H1 (cell line): Measurements from ENCODE around the gene RERE. TPM values are rescaled to one million over a fixed set of nuclear protein-coding genes. Genes with fewer than 3 reads are reported as not detected.

Experiments used
- CTCF ChIA-PET: fragments of 300-600 bp; sonication (Branson Sonifier 250); formaldehyde crosslinking; loops from one replicate; lab custom pipeline; 2021; ENCODE audit not compliant: partially characterized antibody; lab: Charles Lee
- POLR2A ChIA-PET: fragments of 300-600 bp; sonication (Branson Sonifier 250); formaldehyde crosslinking; loops from one replicate; lab custom pipeline; 2021; ENCODE audit warnings: inconsistent platforms; ENCODE audit not compliant: partially characterized antibody; lab: Charles Lee
- DNase-seq, 2 experiments: peaks; one replicate each; pipeline versions ENCODE4 v3.0.0 to v3.0.0-alpha.2; 2010 to 2022; ENCODE audit warnings: low spot score in 2 of 2, low read depth in 1 of 2, mixed read lengths in 1 of 2
- FAIRE-seq: peaks from 2 replicates; lab custom pipeline; 2011; peaks lifted over from hg19 to GRCh38; lab: Jason Lieb, UNC
- H2AFZ ChIP-seq: 2 replicates; pipeline ENCODE4 v1.8.1; 2012; ENCODE audit warnings: low read length, inconsistent platforms
- H2AK5ac ChIP-seq: 2 replicates; pipeline ENCODE4 v1.6.1; 2013; ENCODE audit warnings: low read depth, low read length
- H2BK120ac ChIP-seq: replicated peaks from 2 replicates; pipeline ENCODE3; 2013; ENCODE audit warnings: low read depth, low read length, inconsistent platforms
- H2BK12ac ChIP-seq: 2 replicates; pipeline ENCODE4 v1.6.1; 2013; ENCODE audit warnings: low read depth, low read length
- H2BK15ac ChIP-seq: 2 replicates; pipeline ENCODE4 v1.6.1; 2013; ENCODE audit warnings: low read length
- H2BK20ac ChIP-seq: 2 replicates; pipeline ENCODE4 v1.6.1; 2013; ENCODE audit warnings: low read length
- H2BK5ac ChIP-seq: 2 replicates; pipeline ENCODE4 v1.6.1; 2013; ENCODE audit warnings: low read depth, low read length
- H3K14ac ChIP-seq: 2 replicates; pipeline ENCODE4 v1.6.1; 2013; ENCODE audit warnings: inconsistent platforms; ENCODE audit not compliant: insufficient read length
- H3K18ac ChIP-seq: 2 replicates; pipeline ENCODE4 v1.6.1; 2013; ENCODE audit warnings: low read length; ENCODE audit errors: extremely low read depth
- H3K23ac ChIP-seq: 2 replicates; pipeline ENCODE4 v1.6.1; 2013; ENCODE audit warnings: inconsistent platforms; ENCODE audit not compliant: insufficient read length
- H3K23me2 ChIP-seq: 2 replicates; pipeline ENCODE4 v1.6.1; 2013; ENCODE audit warnings: low read depth, low read length
- H3K27ac ChIP-seq: 2 replicates; pipeline ENCODE4 v1.6.1; 2011; ENCODE audit warnings: low read depth, low read length, inconsistent platforms
- H3K27me3 ChIP-seq, 4 experiments: replicated peaks in 1 of 4; 1 replicate in 1 of 4; 2 replicates in 3 of 4; pipeline versions ENCODE4 v1.6.1 to v1.8.1; 2011 to 2013; ENCODE audit warnings: low read length in 3 of 4, mild to moderate bottlenecking in 3 of 4, inconsistent platforms in 2 of 4, mixed read lengths in 2 of 4, moderate library complexity in 1 of 4; ENCODE audit not compliant: control insufficient read depth in 3 of 4, insufficient read depth in 3 of 4; ENCODE audit errors: extremely low read depth in 1 of 4
- H3K36me3 ChIP-seq, 4 experiments: 2 replicates each; pipeline versions ENCODE4 v1.6.1 to v1.8.1; 2011 to 2013; ENCODE audit warnings: mild to moderate bottlenecking in 4 of 4, low read length in 3 of 4, moderate library complexity in 2 of 4, control low read depth in 1 of 4, inconsistent platforms in 1 of 4; ENCODE audit not compliant: insufficient read depth in 4 of 4, control insufficient read depth in 2 of 4
- H3K4ac ChIP-seq: replicated peaks from 2 replicates; pipeline ENCODE3; 2013; ENCODE audit warnings: low read length, low read depth, mixed read lengths, inconsistent platforms; ENCODE audit not compliant: insufficient read length
- H3K4me1 ChIP-seq, 4 experiments: replicated peaks in 1 of 4; 1 replicate in 1 of 4; 2 replicates in 3 of 4; pipeline versions ENCODE4 v1.6.1 to v1.8.1; 2011 to 2013; ENCODE audit warnings: low read length in 3 of 4, inconsistent platforms in 2 of 4, mixed read lengths in 1 of 4; ENCODE audit not compliant: insufficient read depth in 4 of 4, control insufficient read depth in 3 of 4
- H3K4me2 ChIP-seq, 2 experiments: 2 replicates each; pipeline versions ENCODE4 v1.6.1 to v1.8.1; 2011 to 2013; ENCODE audit warnings: low read depth in 2 of 2, low read length in 2 of 2, control low read depth in 1 of 2, inconsistent platforms in 1 of 2, mild to moderate bottlenecking in 1 of 2; ENCODE audit not compliant: insufficient read depth in 1 of 2
- H3K4me3 ChIP-seq, 4 experiments: fragments of 200-600, 300-600 bp in 1 of 4; sonication (generic), shearing (Covaris generic), sonication (Bioruptor Twin) in 1 of 4; 2 replicates each; pipeline versions ENCODE4 v1.5.1 to v1.8.1; 2011 to 2016; ENCODE audit warnings: low read length in 4 of 4, low read depth in 3 of 4, control low read depth in 2 of 4, inconsistent platforms in 2 of 4, mild to moderate bottlenecking in 2 of 4, mixed read lengths in 1 of 4, moderate library complexity in 1 of 4; ENCODE audit not compliant: insufficient read depth in 2 of 4; ENCODE audit errors: extremely low read depth in 1 of 4
- H3K56ac ChIP-seq: replicated peaks from 2 replicates; pipeline ENCODE3; 2013; ENCODE audit warnings: low read depth, mild to moderate bottlenecking, mixed read lengths, low read length, inconsistent platforms; ENCODE audit not compliant: insufficient read length
- H3K79me1 ChIP-seq: 2 replicates; pipeline ENCODE4 v1.6.1; 2013; ENCODE audit warnings: low read depth, low read length, control low read depth
- H3K79me2 ChIP-seq, 2 experiments: 2 replicates each; pipeline versions ENCODE4 v1.6.1 to v1.8.1; 2012 to 2013; ENCODE audit warnings: low read length in 2 of 2, mild to moderate bottlenecking in 2 of 2, inconsistent platforms in 1 of 2; ENCODE audit not compliant: insufficient read depth in 2 of 2, control insufficient read depth in 1 of 2
- H3K9ac ChIP-seq, 4 experiments: replicated peaks in 1 of 4; 1 replicate in 1 of 4; 2 replicates in 3 of 4; pipeline versions ENCODE4 v1.6.1 to v1.8.1; 2011 to 2013; ENCODE audit warnings: low read depth in 3 of 4, low read length in 3 of 4, control low read depth in 2 of 4, mild to moderate bottlenecking in 2 of 4, moderate library complexity in 2 of 4, inconsistent platforms in 1 of 4; ENCODE audit errors: extremely low read depth in 1 of 4
- H3K9me3 ChIP-seq, 2 experiments: 2 replicates each; pipeline versions ENCODE4 v1.6.1 to v1.8.1; 2012 to 2013; ENCODE audit warnings: mild to moderate bottlenecking in 2 of 2, moderate library complexity in 2 of 2, control low read depth in 1 of 2, inconsistent platforms in 1 of 2, low read depth in 1 of 2, low read length in 1 of 2, mixed read lengths in 1 of 2; ENCODE audit not compliant: insufficient read depth in 2 of 2
- H4K20me1 ChIP-seq, 2 experiments: replicated peaks in 1 of 2; 2 replicates each; pipeline versions ENCODE3 to v1.8.1; 2011 to 2013; ENCODE audit warnings: inconsistent platforms in 2 of 2, low read length in 2 of 2, mild to moderate bottlenecking in 1 of 2; ENCODE audit not compliant: insufficient read depth in 2 of 2, control insufficient read depth in 1 of 2
- H4K5ac ChIP-seq: 2 replicates; pipeline ENCODE4 v1.6.1; 2013; ENCODE audit warnings: low read length, low read depth, mixed read lengths, inconsistent platforms; ENCODE audit not compliant: insufficient read length
- H4K8ac ChIP-seq: 2 replicates; pipeline ENCODE4 v1.8.0; 2013; ENCODE audit warnings: mild to moderate bottlenecking, moderate library complexity, low read length, inconsistent platforms; ENCODE audit not compliant: insufficient read depth; ENCODE audit errors: extremely low read depth
- H4K91ac ChIP-seq: replicated peaks from 2 replicates; pipeline ENCODE3; 2013; ENCODE audit warnings: low read length, mixed read lengths, inconsistent platforms; ENCODE audit not compliant: insufficient read length
- EZH2 ChIP-seq: fragments of 200-600 bp; sonication (generic); IDR thresholded peaks from 2 replicates; pipeline ENCODE4 v1.7.1; 2012; ENCODE audit warnings: low read depth, mild to moderate bottlenecking, moderate library complexity, low read length, inconsistent platforms; ENCODE audit not compliant: severe bottlenecking
- TEAD4 ChIP-seq: IDR thresholded peaks from 2 replicates; pipeline ENCODE4 v1.6.1; 2012; ENCODE audit warnings: low read depth, low read length, inconsistent platforms, mixed read lengths
- WGBS, 2 experiments: shearing (Covaris generic) in 1 of 2; methylation state at CpG; one replicate each; pipeline versions ENCODE4 v1.1.6 to v1.1.7; 2013 to 2015; ENCODE audit warnings: low lambda C conversion rate in 2 of 2, mixed read lengths in 2 of 2, inconsistent platforms in 1 of 2, low coverage in 1 of 2, missing lambda C conversion rate in 1 of 2; ENCODE audit not compliant: insufficient replicate concordance in 2 of 2, insufficient coverage in 1 of 2, insufficient read length in 1 of 2; ENCODE audit errors: extremely low coverage in 1 of 2, missing lambda C conversion rate in 1 of 2; 5-methylcytosine and 5-hydroxymethylcytosine counted together
- polyA plus RNA-seq, 7 experiments: library from polyadenylated mRNA; depleted of rRNA in 3 of 7; stranded (reverse) in 5 of 7; unstranded in 2 of 7; fragments of >200 nt in 5 of 7; fragments of 200-250 nt in 2 of 7; gene quantifications; 1 replicate in 5 of 7; 2 replicates in 1 of 7; 4 replicates in 1 of 7; pipeline versions ENCODE4 v1.2.1 to v1.2.3, GENCODE V29; 2011 to 2013; ENCODE audit warnings: missing spikeins in 2 of 7, mixed read lengths in 2 of 7
- total RNA-seq: library from RNA; stranded (reverse); fragmentation: NEBNext Ultra II Directional; extraction: Animal tissue kit (Norgen Biotek cat#: 25700); gene quantifications from 2 replicates; pipeline ENCODE4 v1.2.1, GENCODE V29; 2021

RERE gene
- total and polyA plus RNA-seq, 2 of the 8 experiments (the other 6 are each of a cell fraction or from before 2014, with no cell fraction given) = 15.3 to 142 TPM

DNA sequence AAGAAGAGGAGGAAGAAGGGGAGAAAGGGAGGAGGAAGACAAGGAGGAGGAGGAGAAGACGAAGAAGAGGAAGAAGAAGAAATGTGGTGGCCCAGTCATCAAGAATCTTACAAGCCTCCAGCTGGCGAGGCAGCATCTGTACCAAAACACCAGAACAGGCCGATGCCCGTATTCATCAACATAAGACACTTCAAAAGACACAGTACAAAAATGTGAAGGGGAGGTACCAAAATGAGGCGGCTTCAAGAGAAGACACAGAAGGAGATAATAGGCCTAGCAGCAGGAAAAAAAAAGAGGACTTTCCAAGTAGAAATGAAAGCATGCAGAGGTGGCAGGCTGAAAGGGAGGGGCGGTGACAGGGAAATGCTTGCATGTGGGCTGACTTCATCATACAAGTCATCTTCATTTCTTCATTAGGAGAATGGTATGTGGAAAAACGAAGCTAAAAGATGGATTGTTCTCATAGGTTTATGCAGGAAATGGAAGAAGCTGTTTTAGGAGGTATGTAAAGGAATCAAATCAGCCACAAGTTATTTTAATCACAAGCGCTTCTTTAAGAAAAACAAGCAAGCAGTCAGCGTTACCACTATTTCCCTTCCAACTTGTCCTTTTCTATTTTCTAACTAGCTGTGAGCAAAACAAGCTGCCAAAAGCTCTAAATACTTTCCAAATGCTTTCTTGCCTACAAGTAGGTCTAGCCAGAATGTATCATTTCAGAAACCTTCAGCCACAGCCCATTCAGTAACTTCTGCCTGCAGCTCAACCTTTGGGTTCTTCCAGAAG is 307.2 kb downstream of the RERE start:
- no peak for DNase-seq
- H3K4me3 ChIP-seq = no peak overlapping the region
- CTCF ChIA-PET = interaction anchor here (0.5 to 1.2 kb wide), 6 partner anchors 20 to 339 kb away, joined by 3 to 4 read pairs (median 3); no protein-coding TSS in a partner anchor

More for the DNA sequence above, 307.2 kb downstream of the RERE start:
- H3K9ac ChIP-seq = no peak overlapping the region
- no peaks in the 10 kb centered on the region for H3K23me2 ChIP-seq
- no peak overlapping the region for H3K14ac ChIP-seq
- no peak overlapping the region for H2BK15ac ChIP-seq
- H3K27me3 ChIP-seq = no peaks in the 10 kb centered on the region
- no peaks in the 10 kb centered on the region for H3K9me3 ChIP-seq
- no peak overlapping the region for H2BK120ac ChIP-seq
- H4K20me1 ChIP-seq = peaks cover 0 to 1% of the 10 kb centered on the region in 2 experiments
- H4K5ac ChIP-seq = no peak overlapping the region
- peaks cover 0 to 8% (median 0%) of the 10 kb centered on the region in 4 experiments; a peak in 1 of 8 replicates for H3K36me3 ChIP-seq
- TF ChIP-seq EZH2 = no peak
- TF ChIP-seq TEAD4 = no peak
- FAIRE-seq = no peak
- no peak overlapping the region for H3K56ac ChIP-seq
- no peak overlapping the region for H3K18ac ChIP-seq
- H2AFZ ChIP-seq = no peak overlapping the region
- H3K4ac ChIP-seq = no peak overlapping the region
- POLR2A ChIA-PET = no interaction called here
- H2BK5ac ChIP-seq = no peak overlapping the region
- H3K23ac ChIP-seq = no peak overlapping the region
- no peak overlapping the region for H2BK20ac ChIP-seq
- H2BK12ac ChIP-seq = no peak overlapping the region
- H3K4me1 ChIP-seq = no peaks in the 10 kb centered on the region
- H3K4me2 ChIP-seq = no peak overlapping the region
- H3K27ac ChIP-seq = no peak overlapping the region
- H3K79me2 ChIP-seq = peaks cover 0 to 22% of the 10 kb centered on the region in 2 experiments; a peak in 3 of 4 replicates
- H3K79me1 ChIP-seq = peaks cover 4% of the 10 kb centered on the region; the same call in 1 of the 2 replicates
- H4K8ac ChIP-seq = no peak overlapping the region
- no peak overlapping the region for H4K91ac ChIP-seq
- 91% methylated on average over 9 of the region's 9 CpGs; no CpG with 5 or more reads in 1 of the 2 experiments for WGBS, 2 experiments
- no peak overlapping the region for H2AK5ac ChIP-seq
